Nephron (organoid): ENCODE measurements around the gene BAIAP2.
"Not testable (repeated sequence)": the region's sequence is repeated elsewhere in the genome, so short reads cannot be mapped to it uniquely, and the experiment has no call there.

Experiments
- H3K27ac Mint-ChIP-seq, 3 experiments: 2 replicates each; pipeline ENCODE4 v1.8.0; 2020; ENCODE audit warnings: mixed read lengths in 3 of 3, mild to moderate bottlenecking in 2 of 3, moderate library complexity in 1 of 3
- H3K27me3 Mint-ChIP-seq: 2 replicates; pipeline ENCODE4 v1.8.0; 2021; ENCODE audit warnings: low read depth, mild to moderate bottlenecking, moderate library complexity, mixed read lengths
- H3K36me3 Mint-ChIP-seq: 2 replicates; pipeline ENCODE4 v1.8.0; 2020; ENCODE audit warnings: low read depth, mixed read lengths
- H3K4me1 Mint-ChIP-seq: 2 replicates; pipeline ENCODE4 v1.8.0; 2020; ENCODE audit warnings: mixed read lengths
- H3K4me3 Mint-ChIP-seq, 3 experiments: 2 replicates each; pipeline ENCODE4 v1.8.0; 2020; ENCODE audit warnings: mild to moderate bottlenecking in 3 of 3, mixed read lengths in 3 of 3, moderate library complexity in 2 of 3
- H3K9me3 Mint-ChIP-seq: 2 replicates; pipeline ENCODE4 v1.8.0; 2020; ENCODE audit warnings: mixed read lengths
- TF ChIP-seq, protein P1 (sequence below), 3 experiments: fragments of 200-600 bp; sonication (generic); IDR thresholded peaks; one replicate each; pipeline ENCODE4 v1.5.0; 2021; ENCODE audit warnings: antibody characterized with exemption in 3 of 3; ENCODE audit not compliant: unreplicated experiment in 3 of 3

The BAIAP2 gene

DNA sequence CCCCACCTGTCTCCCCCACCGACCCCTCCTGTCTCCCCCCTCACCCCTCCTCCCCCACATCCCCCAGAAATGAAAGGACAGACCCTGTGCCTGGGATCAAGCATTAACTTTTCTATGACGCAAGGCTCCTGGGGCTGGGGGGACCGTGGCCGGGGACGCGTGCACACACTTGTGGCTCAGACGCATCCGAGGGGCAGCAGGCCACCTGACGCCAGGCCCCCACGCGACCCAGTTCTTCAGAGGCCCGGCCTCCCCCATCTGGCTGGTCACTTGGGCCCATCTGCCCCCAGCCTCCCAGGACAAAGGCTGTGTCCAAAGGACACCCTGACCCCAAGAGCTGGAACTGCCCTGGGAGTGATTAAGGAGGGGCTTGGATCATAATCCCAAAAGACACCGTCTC, 116.3 kb downstream of the BAIAP2 start:
- Mint-ChIP-seq H3K4me1 (no peaks in the 10 kb centered on the region), H3K4me3 (no peak overlapping the region), H3K27me3 (peaks cover 8% of the 10 kb centered on the region), H3K27ac (no peak overlapping the region), H3K36me3 (no peaks in the 10 kb centered on the region), H3K9me3 (no peaks in the 10 kb centered on the region)
- TF ChIP-seq, protein P1, sequence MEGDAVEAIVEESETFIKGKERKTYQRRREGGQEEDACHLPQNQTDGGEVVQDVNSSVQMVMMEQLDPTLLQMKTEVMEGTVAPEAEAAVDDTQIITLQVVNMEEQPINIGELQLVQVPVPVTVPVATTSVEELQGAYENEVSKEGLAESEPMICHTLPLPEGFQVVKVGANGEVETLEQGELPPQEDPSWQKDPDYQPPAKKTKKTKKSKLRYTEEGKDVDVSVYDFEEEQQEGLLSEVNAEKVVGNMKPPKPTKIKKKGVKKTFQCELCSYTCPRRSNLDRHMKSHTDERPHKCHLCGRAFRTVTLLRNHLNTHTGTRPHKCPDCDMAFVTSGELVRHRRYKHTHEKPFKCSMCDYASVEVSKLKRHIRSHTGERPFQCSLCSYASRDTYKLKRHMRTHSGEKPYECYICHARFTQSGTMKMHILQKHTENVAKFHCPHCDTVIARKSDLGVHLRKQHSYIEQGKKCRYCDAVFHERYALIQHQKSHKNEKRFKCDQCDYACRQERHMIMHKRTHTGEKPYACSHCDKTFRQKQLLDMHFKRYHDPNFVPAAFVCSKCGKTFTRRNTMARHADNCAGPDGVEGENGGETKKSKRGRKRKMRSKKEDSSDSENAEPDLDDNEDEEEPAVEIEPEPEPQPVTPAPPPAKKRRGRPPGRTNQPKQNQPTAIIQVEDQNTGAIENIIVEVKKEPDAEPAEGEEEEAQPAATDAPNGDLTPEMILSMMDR (IDR thresholded peaks at IDR 0.05; ENCODE audit: unreplicated experiment in 3 of 3) = no peak

- H3K27ac Mint-ChIP-seq = no peak overlapping the region
- no peaks in the 10 kb centered on the region for H3K36me3 Mint-ChIP-seq
- TF ChIP-seq, protein P1 (IDR thresholded peaks at IDR 0.05; ENCODE audit: unreplicated experiment in 3 of 3) = no peak
- no peak overlapping the region for H3K4me3 Mint-ChIP-seq
- H3K4me1 Mint-ChIP-seq = no peaks in the 10 kb centered on the region
- no peaks in the 10 kb centered on the region for H3K9me3 Mint-ChIP-seq
- H3K27me3 Mint-ChIP-seq = peaks cover 11% of the 10 kb centered on the region
These were observed 117.4 kb downstream of the BAIAP2 start for GRCh38 chr17:81152288-81152828.

DNA sequence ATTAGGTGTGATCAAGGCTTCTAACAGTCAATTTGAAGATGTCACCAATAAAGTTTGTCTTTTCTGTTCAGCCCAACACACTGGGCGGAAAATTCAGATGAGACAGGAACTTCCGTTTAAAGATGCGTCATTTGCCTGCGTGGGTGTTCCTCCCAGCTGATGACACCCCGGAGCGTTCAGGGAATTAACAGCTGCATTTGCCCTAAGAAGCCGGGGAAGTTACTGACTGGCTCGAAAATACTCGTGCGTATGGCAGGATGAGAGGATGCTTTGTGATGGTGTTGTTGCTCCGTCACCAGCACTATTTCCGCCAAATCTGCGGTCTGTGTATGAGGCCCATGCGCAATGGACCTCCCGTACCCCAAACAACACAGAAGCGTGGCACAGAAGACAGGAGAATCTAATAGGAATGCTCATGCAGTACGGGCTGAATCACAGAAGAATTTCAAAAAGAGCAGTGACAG, 118.4 kb downstream of the BAIAP2 start:
- Mint-ChIP-seq H3K4me3 (no peak overlapping the region), H3K27me3 (peaks cover 10% of the 10 kb centered on the region), H3K36me3 (no peaks in the 10 kb centered on the region), H3K4me1 (no peaks in the 10 kb centered on the region), H3K9me3 (no peaks in the 10 kb centered on the region), H3K27ac (no peak overlapping the region)
- TF ChIP-seq, protein P1 (IDR thresholded peaks at IDR 0.05; ENCODE audit: unreplicated experiment in 3 of 3) = no peak

DNA sequence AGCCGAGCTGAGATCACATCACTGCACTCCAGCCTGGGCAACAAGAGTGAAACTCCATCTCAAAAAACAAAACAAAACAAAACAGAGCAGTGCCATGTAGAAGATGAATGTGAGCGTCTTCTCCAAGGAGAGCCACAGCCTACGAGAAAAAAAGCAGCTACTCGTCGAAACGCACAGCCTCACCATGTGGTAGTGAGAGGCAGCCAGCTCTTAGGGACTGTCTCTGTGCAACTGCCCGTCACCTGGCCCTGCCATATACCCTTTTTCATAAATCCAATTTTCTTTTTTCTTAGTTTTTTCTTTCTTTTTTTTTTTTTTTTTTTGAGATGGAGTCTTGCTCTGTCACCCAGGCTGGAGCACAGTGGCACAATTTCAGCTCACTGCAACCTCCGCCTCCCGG, 119.1 kb downstream of the BAIAP2 start:
- H3K4me3 Mint-ChIP-seq, H3K36me3 Mint-ChIP-seq, H3K4me1 Mint-ChIP-seq, H3K27ac Mint-ChIP-seq, H3K9me3 Mint-ChIP-seq: not testable (repeated sequence)
- peaks cover 11% of the 10 kb centered on the region for H3K27me3 Mint-ChIP-seq

- H3K27ac Mint-ChIP-seq = no peak overlapping the region
- H3K4me1 Mint-ChIP-seq = no peaks in the 10 kb centered on the region
These were observed 120.0 kb downstream of the BAIAP2 start for GRCh38 chr17:81154961-81155360.

GRCh38 chr17:81156866-81157805, 122.2 kb downstream of the BAIAP2 start:
- H3K4me1 Mint-ChIP-seq = no peaks in the 10 kb centered on the region
- no peak overlapping the region for H3K4me3 Mint-ChIP-seq
- no peaks in the 10 kb centered on the region for H3K36me3 Mint-ChIP-seq
- peaks cover 11% of the 10 kb centered on the region for H3K27me3 Mint-ChIP-seq
- no peak overlapping the region for H3K27ac Mint-ChIP-seq
- TF ChIP-seq, protein P1 (IDR thresholded peaks at IDR 0.05; ENCODE audit: unreplicated experiment in 3 of 3) = no peak
- H3K9me3 Mint-ChIP-seq = no peaks in the 10 kb centered on the region

More at GRCh38 chr17:81154961-81155360, 120.0 kb downstream of the BAIAP2 start:
- H3K4me3 Mint-ChIP-seq = no peak overlapping the region
- H3K9me3 Mint-ChIP-seq = no peaks in the 10 kb centered on the region
- peaks cover 11% of the 10 kb centered on the region for H3K27me3 Mint-ChIP-seq
- no peaks in the 10 kb centered on the region for H3K36me3 Mint-ChIP-seq
- TF ChIP-seq, protein P1 (IDR thresholded peaks at IDR 0.05; ENCODE audit: unreplicated experiment in 3 of 3) = no peak
